COR-L47 (cell line): ENCODE measurements around the gene CBX8.

ENCODE experiments used
- DNase-seq: peaks from one replicate; lab custom pipeline; 2025; lab: John Stamatoyannopoulos, UW

The CBX8 gene

GRCh38 chr17:79835470-79835899 lies 38.6 kb upstream of the CBX8 start:
- no peak for DNase-seq

GRCh38 chr17:79834565-79835469 lies 37.9 kb upstream of the CBX8 start:
- no peak for DNase-seq

- DNase-seq = no peak
Observed at GRCh38 chr17:79833744-79834564, 37.1 kb upstream of the CBX8 start.

- no peak for DNase-seq
Observed at GRCh38 chr17:79833110-79833450, 36.2 kb upstream of the CBX8 start.

GRCh38 chr17:79832218-79833109 lies 35.6 kb upstream of the CBX8 start:
- no peak for DNase-seq

GRCh38 chr17:79831265-79832217 lies 34.7 kb upstream of the CBX8 start:
- DNase-seq = no peak

- DNase-seq = no peak
Observed at GRCh38 chr17:79830763-79831264, 33.9 kb upstream of the CBX8 start.

- DNase-seq = no peak
Observed at GRCh38 chr17:79830303-79830702, 33.4 kb upstream of the CBX8 start.

- no peak for DNase-seq
Observed at GRCh38 chr17:79829457-79829856, 32.6 kb upstream of the CBX8 start.

- DNase-seq = no peak
Observed at GRCh38 chr17:79829004-79829403, 32.1 kb upstream of the CBX8 start.

GRCh38 chr17:79826841-79827578 lies 30.1 kb upstream of the CBX8 start:
- no peak for DNase-seq

- DNase-seq = no peak
Observed at GRCh38 chr17:79826204-79826680, 29.4 kb upstream of the CBX8 start.

GRCh38 chr17:79825580-79825921 lies 28.7 kb upstream of the CBX8 start:
- no peak for DNase-seq

- DNase-seq = no peak
Observed at GRCh38 chr17:79824893-79825579, 28.2 kb upstream of the CBX8 start.

GRCh38 chr17:79824234-79824633 lies 27.4 kb upstream of the CBX8 start:
- DNase-seq = no peak

- DNase-seq = no peak
Observed at GRCh38 chr17:79822583-79823124, 25.8 kb upstream of the CBX8 start.

- DNase-seq = no peak
Observed at GRCh38 chr17:79821331-79822095, 24.6 kb upstream of the CBX8 start.

- no peak for DNase-seq
Observed at GRCh38 chr17:79820959-79821330, 24.1 kb upstream of the CBX8 start.
